Activated T-cell treated with anti-CD3 and anti-CD28 coated beads for 4 hours (primary cell): ENCODE results near the gene MED13L.
A peak's percentile ranks its signal among the peaks of the same experiment; 100 is the strongest.
"Not testable (repeated sequence)": the region's sequence is repeated elsewhere in the genome, so short reads cannot be mapped to it uniquely, and the experiment has no call there.

ENCODE experiments used
- DNase-seq: peaks from one replicate; pipeline ENCODE4 v3.0.0-alpha.2; 2020

Gene MED13L

GRCh38 chr12:116146386-116146785 is 131.1 kb downstream of the MED13L start:
- no peak for DNase-seq

GRCh38 chr12:116145451-116145850 is 132.0 kb downstream of the MED13L start:
- DNase-seq = no peak

- no peak for DNase-seq
These were observed 133.1 kb downstream of the MED13L start for GRCh38 chr12:116144384-116144783.

- DNase-seq = no peak
These were observed 133.6 kb downstream of the MED13L start for GRCh38 chr12:116143909-116144308.

- no peak for DNase-seq
These were observed 134.3 kb downstream of the MED13L start for GRCh38 chr12:116142936-116143898.

- DNase-seq = no peak
These were observed 135.7 kb downstream of the MED13L start for GRCh38 chr12:116141833-116142162.

- no peak for DNase-seq
These were observed 136.2 kb downstream of the MED13L start for GRCh38 chr12:116141110-116141832.

- DNase-seq = no peak
These were observed 137.0 kb downstream of the MED13L start for GRCh38 chr12:116140529-116140928.

GRCh38 chr12:116138781-116139180 is 138.7 kb downstream of the MED13L start:
- no peak for DNase-seq

- DNase-seq = no peak
These were observed 139.1 kb downstream of the MED13L start for GRCh38 chr12:116138364-116138763.

- DNase-seq = no peak
These were observed 140.2 kb downstream of the MED13L start for GRCh38 chr12:116137318-116137717.

GRCh38 chr12:116136340-116136739 is 141.2 kb downstream of the MED13L start:
- DNase-seq = peak; percentile 5

GRCh38 chr12:116135209-116135930 is 142.1 kb downstream of the MED13L start:
- DNase-seq = no peak

- DNase-seq = no peak
These were observed 143.8 kb downstream of the MED13L start for GRCh38 chr12:116133636-116134214.

- DNase-seq = no peak
These were observed 144.3 kb downstream of the MED13L start for GRCh38 chr12:116133149-116133548.

GRCh38 chr12:116131987-116132386 is 145.5 kb downstream of the MED13L start:
- DNase-seq = not testable (repeated sequence)

GRCh38 chr12:116131176-116131575 is 146.3 kb downstream of the MED13L start:
- no peak for DNase-seq

GRCh38 chr12:116130431-116130830 is 147.1 kb downstream of the MED13L start:
- DNase-seq = no peak

GRCh38 chr12:116128779-116129178 is 148.7 kb downstream of the MED13L start:
- no peak for DNase-seq

GRCh38 chr12:116127859-116128258 is 149.6 kb downstream of the MED13L start:
- DNase-seq = no peak

GRCh38 chr12:116126610-116127009 is 150.9 kb downstream of the MED13L start:
- DNase-seq = no peak

- no peak for DNase-seq
These were observed 151.4 kb downstream of the MED13L start for GRCh38 chr12:116125956-116126566.

GRCh38 chr12:116125084-116125483 is 152.4 kb downstream of the MED13L start:
- no peak for DNase-seq
